NCI-H226 (cell line): ENCODE measurements around the gene RPRM.
"Not testable (repeated sequence)": the region's sequence is repeated elsewhere in the genome, so short reads cannot be mapped to it uniquely, and the experiment has no call there.

ENCODE experiments used
- DNase-seq: peaks from one replicate; pipeline ENCODE4 v3.0.0-alpha.2; 2015

RPRM gene

GRCh38 chr2:153455403-153455802 is 23.2 kb downstream of the RPRM start:
- no peak for DNase-seq

GRCh38 chr2:153451611-153452010 is 27.0 kb downstream of the RPRM start:
- no peak for DNase-seq

- DNase-seq: no peak
Observed at GRCh38 chr2:153443106-153443505, 35.5 kb downstream of the RPRM start.

- DNase-seq: not testable (repeated sequence)
Observed at GRCh38 chr2:153442616-153443015, 35.9 kb downstream of the RPRM start.

- DNase-seq: not testable (repeated sequence)
Observed at GRCh38 chr2:153440090-153440489, 38.5 kb downstream of the RPRM start.

- DNase-seq: no peak
Observed at GRCh38 chr2:153433403-153433802, 45.2 kb downstream of the RPRM start.

GRCh38 chr2:153432381-153432780 is 46.2 kb downstream of the RPRM start:
- DNase-seq: no peak

GRCh38 chr2:153431114-153431513 is 47.4 kb downstream of the RPRM start:
- no peak for DNase-seq
